A549 (cell line): ENCODE measurements around the gene CARD10. TPM values are rescaled to one million over a fixed set of nuclear protein-coding genes. Genes with fewer than 3 reads are reported as not detected.

Experiments used
- ATAC-seq, 2 experiments: fragments of 200-7000 bp in 1 of 2; fragments of >200 bp in 1 of 2; cut with Nextera tagmentation in 1 of 2; cut with Tn5 transposase in 1 of 2; 3 replicates each; pipeline versions ENCODE4 v1.8.0 to v1.9.1; 2018 to 2020; ENCODE audit warnings: mild to moderate bottlenecking in 1 of 2, moderate library complexity in 1 of 2
- CTCF ChIA-PET: fragments of 300-600 bp; sonication (Branson Sonifier 250); formaldehyde crosslinking; extraction: SDS; loops from one replicate; lab custom pipeline; 2021; ENCODE audit warnings: antibody characterized with exemption, inconsistent platforms; lab: Yijun Ruan, JAX
- POLR2A ChIA-PET: fragments of 350-600 bp; formaldehyde crosslinking; extraction: SDS; loops from one replicate; lab custom pipeline; 2021; ENCODE audit warnings: antibody characterized with exemption, inconsistent platforms; lab: Yijun Ruan, JAX
- DNase-seq, 2 experiments: peaks; one replicate each; pipeline versions ENCODE4 v3.0.0 to v3.0.0-alpha.2; 2011 to 2016; ENCODE audit warnings: low read depth in 1 of 2, low spot score in 1 of 2
- FAIRE-seq: peaks from 2 replicates; lab custom pipeline; 2011; peaks lifted over from hg19 to GRCh38; lab: Jason Lieb, UNC
- H3K27ac ChIP-seq, 2 experiments: fragments of >200 bp; sonication (Bioruptor Twin); formaldehyde crosslinking; 3 replicates each; pipeline ENCODE4 v1.5.1; 2016 to 2017
- H3K4me1 ChIP-seq: fragments of >200 bp; sonication (Bioruptor Twin); formaldehyde crosslinking; 3 replicates; pipeline ENCODE4 v1.6.1; 2016
- H3K4me2 ChIP-seq: fragments of >200 bp; sonication (Bioruptor Twin); formaldehyde crosslinking; 3 replicates; pipeline ENCODE4 v1.6.1; 2016
- H3K4me3 ChIP-seq: fragments of >200 bp; sonication (Bioruptor Twin); formaldehyde crosslinking; 3 replicates; pipeline ENCODE4 v1.5.1; 2016
- H3K9me3 ChIP-seq: fragments of >200 bp; sonication (Bioruptor Twin); formaldehyde crosslinking; 3 replicates; pipeline ENCODE4 v1.6.1; 2016
- E2F6 ChIP-seq: IDR thresholded peaks from 2 replicates; pipeline ENCODE4 v1.6.1; 2012; ENCODE audit warnings: low read depth, borderline replicate concordance
- EHMT2 ChIP-seq: fragments of 200-600 bp; sonication (generic); IDR thresholded peaks from 2 replicates; pipeline ENCODE4 v1.6.1; 2016; ENCODE audit warnings: antibody characterized with exemption, low read depth, mild to moderate bottlenecking, moderate library complexity
- ESRRA ChIP-seq: fragments of 150-350 bp; IDR thresholded peaks from 2 replicates; pipeline ENCODE4 v1.6.1; 2014; ENCODE audit warnings: mild to moderate bottlenecking, low read length, borderline replicate concordance
- FOSL2 ChIP-seq, 2 experiments: fragments of 450-650 bp in 1 of 2; fragments of >200 bp in 1 of 2; sonication (Bioruptor Twin) in 1 of 2; formaldehyde crosslinking; IDR thresholded peaks; 2 replicates each; pipeline versions ENCODE4 v1.5.0 to v1.6.1; 2016 to 2020; ENCODE audit warnings: mild to moderate bottlenecking in 1 of 2, moderate library complexity in 1 of 2
- HDAC2 ChIP-seq: fragments of 200-600 bp; sonication (generic); IDR thresholded peaks from 2 replicates; pipeline ENCODE4 v1.6.1; 2016
- HES2 ChIP-seq: fragments of >200 bp; sonication (Bioruptor Twin); formaldehyde crosslinking; IDR thresholded peaks from 2 replicates; pipeline ENCODE4 v1.6.1; 2016
- HOXB5 ChIP-seq: fragments of 250-450 bp; sonication (Bioruptor Pico); IDR thresholded peaks from 2 replicates; pipeline ENCODE4 v1.5.0; 2020; ENCODE audit warnings: mild to moderate bottlenecking, moderate library complexity
- JUN ChIP-seq, 2 experiments: fragments of >200 bp; sonication (Bioruptor Twin); formaldehyde crosslinking; IDR thresholded peaks; 2 replicates in 1 of 2; 3 replicates in 1 of 2; pipeline ENCODE4 v1.6.1; 2016 to 2017
- MAX ChIP-seq: IDR thresholded peaks from 2 replicates; pipeline ENCODE4 v1.6.1; 2012
- NFE2L2 ChIP-seq: fragments of 150-350 bp; conservative IDR thresholded peaks from 2 replicates; pipeline ENCODE4 v1.6.1; 2014; ENCODE audit warnings: low read length
- NR3C1 ChIP-seq: fragments of >200 bp; sonication (Bioruptor Twin); formaldehyde crosslinking; IDR thresholded peaks from 3 replicates; pipeline ENCODE4 v1.6.1; 2017
- PBX3 ChIP-seq: IDR thresholded peaks from 2 replicates; pipeline ENCODE4 v1.6.1; 2012
- RARB ChIP-seq: fragments of 250-450 bp; sonication (Bioruptor Pico); IDR thresholded peaks from 2 replicates; pipeline ENCODE4 v1.8.0; 2021; ENCODE audit warnings: mild to moderate bottlenecking, moderate library complexity
- RCOR1 ChIP-seq: fragments of 150-350 bp; IDR thresholded peaks from 2 replicates; pipeline ENCODE4 v1.6.1; 2014; ENCODE audit warnings: antibody characterized with exemption, low read length, low read depth
- RFX5 ChIP-seq: fragments of 450-650 bp; IDR thresholded peaks from 2 replicates; pipeline ENCODE4 v1.7.1; 2014; ENCODE audit warnings: antibody characterized with exemption, mild to moderate bottlenecking, moderate library complexity
- RNF2 ChIP-seq: fragments of 200-600 bp; sonication (generic); IDR thresholded peaks from 2 replicates; pipeline ENCODE4 v1.6.1; 2016; ENCODE audit warnings: low read depth, mild to moderate bottlenecking, antibody characterized with exemption, moderate library complexity, borderline replicate concordance
- SMC3 ChIP-seq: fragments of >200 bp; sonication (Bioruptor Twin); formaldehyde crosslinking; IDR thresholded peaks from 3 replicates; pipeline ENCODE4 v1.6.1; 2018; ENCODE audit warnings: inconsistent platforms
- ZNF302 ChIP-seq: fragments of 250-450 bp; sonication (Bioruptor Pico); IDR thresholded peaks from 2 replicates; pipeline ENCODE4 v1.9.0; 2021; ENCODE audit warnings: inconsistent platforms, mild to moderate bottlenecking, moderate library complexity
- WGBS: methylation state at CpG from one replicate; pipeline ENCODE4 v1.1.6; 2017; ENCODE audit errors: missing lambda C conversion rate; 5-methylcytosine and 5-hydroxymethylcytosine counted together
- polyA minus RNA-seq: library from RNA; depleted of rRNA, polyadenylated mRNA; stranded (reverse); fragments of >200 nt; gene quantifications from 2 replicates; pipeline ENCODE4 v1.2.3, GENCODE V29; 2011; rRNA and poly(A)+ RNA removed
- polyA plus RNA-seq, 4 experiments: library from polyadenylated mRNA; depleted of rRNA in 3 of 4; stranded (reverse); fragments of >200 nt; fragmentation: RNase III in 1 of 4; extraction: RNeasy Plus Mini Kit Qiagen cat#74134 plus additional on column Dnase treatment in 1 of 4; gene quantifications; 2 replicates in 3 of 4; 3 replicates in 1 of 4; pipeline ENCODE4 v1.2.3, GENCODE V29; 2011 to 2017
- TF ChIP-seq, protein P1 (sequence below): fragments of 450-650 bp; IDR thresholded peaks from 2 replicates; pipeline ENCODE4 v1.6.1; 2014; ENCODE audit warnings: antibody characterized with exemption
- TF ChIP-seq, protein P2 (sequence below): fragments of >200 bp; sonication (Bioruptor Twin); formaldehyde crosslinking; IDR thresholded peaks from 3 replicates; pipeline ENCODE4 v1.6.1; 2016

CARD10 gene
- polyA plus RNA-seq (2011; rRNA removed) (8.3 and 11.1 TPM in 2 replicates), polyA plus RNA-seq (2017; fragmentation: RNase III; extraction: RNeasy Plus Mini Kit Qiagen cat#74134 plus additional on column Dnase treatment) (14.1 to 16.1 TPM (median 15.3 TPM) in 3 replicates), polyA minus RNA-seq (12.5 and 17.6 TPM in 2 replicates)
- polyA plus RNA-seq (2012; cell fraction: cytosol; rRNA removed): 16.0 and 23.0 TPM in 2 replicates
- 52.8 and 67.1 TPM in 2 replicates for polyA plus RNA-seq (2012; cell fraction: nucleus; rRNA removed)

- POLR2A ChIA-PET: interaction anchor here (1.5 kb wide), 1 partner anchor 18 kb away, joined by 6 read pairs; no protein-coding TSS in a partner anchor
- WGBS: 43% methylated on average over 2 of the region's 99 CpGs
- DNase-seq: peak in 1 of 2 experiments; percentile 28
- Histone ChIP-seq H3K4me2 (peak within 1 kb of the TSS; percentile 100), H3K9me3 (no peaks in the 10 kb centered on the region), H3K4me1 (peaks cover 11% of the 10 kb centered on the region), H3K27ac (peak within 1 kb of the TSS; percentile 90 to 99), H3K4me3 (peak within 1 kb of the TSS; percentile 93)
- FAIRE-seq: no peak
- TF ChIP-seq HOXB5 (CRISPR knock-in tag): no peak
- TF ChIP-seq E2F6: peak; percentile 10; the same call in 1 of the 2 replicates
- TF ChIP-seq MAX: peak; percentile 32; the same call in 1 of the 2 replicates
- peak in 1 of 2 experiments; percentile 31; a peak in 1 of 5 replicates for TF ChIP-seq JUN (IDR thresholded peaks at IDR 0.05)
- peak; percentile 64 to 79 for ATAC-seq
- CTCF ChIA-PET: interaction anchor here (0.7 to 2.2 kb wide), 7 partner anchors 19 to 65 kb away, joined by 3 to 9 read pairs (median 4); no protein-coding TSS in a partner anchor
These were observed at the start of gene CARD10 for GRCh38 chr22:37519268-37520195. CARD10 (minus strand) TSS chr22:37519415; CDS start chr22:37519200, 215 bp downstream.

DNA sequence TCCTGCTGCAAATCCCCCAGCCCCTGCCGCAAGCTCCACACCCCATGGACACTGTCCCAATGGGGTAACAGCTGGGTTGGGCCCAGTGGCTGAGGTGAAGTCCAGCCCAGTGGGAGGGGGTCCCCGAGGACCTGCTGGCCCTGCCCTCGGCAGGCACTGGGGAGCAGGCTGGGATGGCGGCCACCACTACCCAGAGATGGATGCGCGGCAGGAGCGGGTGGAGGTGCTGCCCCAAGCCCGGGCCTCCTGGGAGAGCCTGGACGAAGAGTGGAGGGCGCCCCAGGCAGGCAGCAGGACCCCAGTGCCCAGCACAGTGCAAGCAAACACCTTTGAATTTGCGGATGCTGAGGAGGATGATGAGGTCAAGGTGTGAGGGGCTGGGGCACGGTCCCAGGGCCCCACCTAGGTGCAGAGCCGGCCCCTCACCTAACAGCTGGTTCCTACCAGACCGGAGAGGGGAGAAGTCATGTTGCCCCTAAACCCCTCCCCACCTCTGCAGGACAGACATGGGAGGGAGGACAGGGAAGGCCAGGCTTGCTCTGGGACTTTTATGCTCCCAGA, 49.3 kb upstream of the CARD10 start:
- no peak overlapping the region for H3K4me3 ChIP-seq
- peak overlapping the region; percentile 64 for H3K4me2 ChIP-seq
- DNase-seq (no peak), FAIRE-seq (no peak), ATAC-seq (no peak)
- peak overlapping the region in 1 of 2 experiments; percentile 79; a peak in 3 of 6 replicates for H3K27ac ChIP-seq
- no peaks in the 10 kb centered on the region for H3K9me3 ChIP-seq
- POLR2A ChIA-PET: no interaction called here
- TF ChIP-seq NR3C1 (no peak), PBX3 (0 out of 2 replicates have a peak, but pooled peaks have one; percentile 6), RNF2 (no peak)
- 92% methylated on average over 8 of the region's 14 CpGs for WGBS
- CTCF ChIA-PET: interaction anchor here (1.1 to 18.5 kb wide), 14 partner anchors 10 to 310 kb away, joined by 3 to 771 read pairs (median 8); partner anchors contain the start of gene LGALS2
- peaks cover 49% of the 10 kb centered on the region for H3K4me1 ChIP-seq

- H3K4me1 ChIP-seq: peaks cover 55% of the 10 kb centered on the region
- H3K4me3 ChIP-seq: no peak overlapping the region
- no peak for TF ChIP-seq ZNF302 (CRISPR knock-in tag)
- TF ChIP-seq HDAC2: no peak
- TF ChIP-seq, protein P1, sequence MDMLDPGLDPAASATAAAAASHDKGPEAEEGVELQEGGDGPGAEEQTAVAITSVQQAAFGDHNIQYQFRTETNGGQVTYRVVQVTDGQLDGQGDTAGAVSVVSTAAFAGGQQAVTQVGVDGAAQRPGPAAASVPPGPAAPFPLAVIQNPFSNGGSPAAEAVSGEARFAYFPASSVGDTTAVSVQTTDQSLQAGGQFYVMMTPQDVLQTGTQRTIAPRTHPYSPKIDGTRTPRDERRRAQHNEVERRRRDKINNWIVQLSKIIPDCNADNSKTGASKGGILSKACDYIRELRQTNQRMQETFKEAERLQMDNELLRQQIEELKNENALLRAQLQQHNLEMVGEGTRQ: no peak
- no peak for TF ChIP-seq ESRRA
- no peak for TF ChIP-seq RCOR1
- TF ChIP-seq MAX: no peak
- TF ChIP-seq EHMT2: no peak
- no peak for TF ChIP-seq SMC3
- no peak for TF ChIP-seq E2F6
- TF ChIP-seq, protein P2, sequence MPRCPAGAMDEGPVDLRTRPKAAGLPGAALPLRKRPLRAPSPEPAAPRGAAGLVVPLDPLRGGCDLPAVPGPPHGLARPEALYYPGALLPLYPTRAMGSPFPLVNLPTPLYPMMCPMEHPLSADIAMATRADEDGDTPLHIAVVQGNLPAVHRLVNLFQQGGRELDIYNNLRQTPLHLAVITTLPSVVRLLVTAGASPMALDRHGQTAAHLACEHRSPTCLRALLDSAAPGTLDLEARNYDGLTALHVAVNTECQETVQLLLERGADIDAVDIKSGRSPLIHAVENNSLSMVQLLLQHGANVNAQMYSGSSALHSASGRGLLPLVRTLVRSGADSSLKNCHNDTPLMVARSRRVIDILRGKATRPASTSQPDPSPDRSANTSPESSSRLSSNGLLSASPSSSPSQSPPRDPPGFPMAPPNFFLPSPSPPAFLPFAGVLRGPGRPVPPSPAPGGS: no peak
- TF ChIP-seq HES2: no peak
- no peak for TF ChIP-seq NFE2L2
- no peak for TF ChIP-seq RARB (CRISPR knock-in tag)
- TF ChIP-seq RFX5: no peak
- no peak for TF ChIP-seq FOSL2 (IDR thresholded peaks at IDR 0.05)
- no peak for TF ChIP-seq FOSL2 (CRISPR knock-in tag; IDR thresholded peaks at IDR 0.05)
- TF ChIP-seq, all 56 proteins: peak for 0
- CTCF ChIA-PET: interaction anchor here (0.7 to 18.5 kb wide), 23 partner anchors 11 to 309 kb away, joined by 3 to 771 read pairs (median 8); partner anchors contain the start of genes CARD10 and LGALS2
- Histone ChIP-seq H3K4me2 (no peak overlapping the region), H3K9me3 (no peaks in the 10 kb centered on the region), H3K27ac (no peak overlapping the region; a peak in 1 of 6 replicates)
- WGBS: 95% methylated on average over 12 of the region's 15 CpGs
- POLR2A ChIA-PET: no interaction called here
- DNase-seq (no peak), ATAC-seq (no peak), FAIRE-seq (no peak)
These were observed 48.8 kb upstream of the CARD10 start for GRCh38 chr22:37568012-37568411.
